MCF 10A (cell line): ENCODE measurements around the gene DRAM1. TPM values are rescaled to one million over a fixed set of nuclear protein-coding genes. Genes with fewer than 3 reads are reported as not detected.

ENCODE experiments used
- BruUV-seq: library from RNA; stranded (reverse); fragments of 400-500 nt; replicated peaks from 2 replicates; lab custom pipeline; 2021; lab: Mats Ljungman, UMichigan
- CTCF ChIA-PET: fragments of 300-600 bp; sonication (Branson Sonifier 250); formaldehyde crosslinking; extraction: SDS; loops from one replicate; lab custom pipeline; 2021; ENCODE audit warnings: antibody characterized with exemption, inconsistent platforms; lab: Yijun Ruan, JAX
- POLR2A ChIA-PET: fragments of 300-600, 350-650 bp; sonication (Branson Sonifier 250); formaldehyde crosslinking; extraction: SDS; loops from one replicate; lab custom pipeline; 2020; ENCODE audit warnings: antibody characterized with exemption, inconsistent platforms; lab: Yijun Ruan, JAX
- DNase-seq: peaks from one replicate; pipeline ENCODE4 v3.0.0-alpha.2; 2018; ENCODE audit not compliant: unreplicated experiment
- H3K27ac Mint-ChIP-seq: one replicate; pipeline ENCODE4 v1.8.0; 2022; ENCODE audit warnings: mild to moderate bottlenecking, low read depth, mixed read lengths; ENCODE audit not compliant: unreplicated experiment
- H3K27me3 Mint-ChIP-seq: one replicate; pipeline ENCODE4 v1.8.0; 2022; ENCODE audit warnings: mixed read lengths; ENCODE audit not compliant: insufficient read depth, unreplicated experiment
- H3K36me3 Mint-ChIP-seq: one replicate; pipeline ENCODE4 v1.8.0; 2022; ENCODE audit warnings: mild to moderate bottlenecking, moderate library complexity, mixed read lengths; ENCODE audit not compliant: insufficient read depth, unreplicated experiment
- H3K4me1 Mint-ChIP-seq: one replicate; pipeline ENCODE4 v1.8.0; 2022; ENCODE audit warnings: mixed read lengths; ENCODE audit not compliant: insufficient read depth, unreplicated experiment
- H3K4me3 Mint-ChIP-seq: one replicate; pipeline ENCODE4 v1.8.0; 2022; ENCODE audit warnings: mild to moderate bottlenecking, moderate library complexity, mixed read lengths; ENCODE audit not compliant: unreplicated experiment
- H3K9me3 Mint-ChIP-seq: one replicate; pipeline ENCODE4 v1.8.0; 2022; ENCODE audit warnings: mixed read lengths; ENCODE audit not compliant: unreplicated experiment
- CTCF ChIP-seq: fragments of 200-600 bp; IDR thresholded peaks from one replicate; pipeline ENCODE4 v1.8.0; 2022; ENCODE audit warnings: antibody characterized with exemption, mild to moderate bottlenecking; ENCODE audit not compliant: unreplicated experiment
- intact Hi-C: fragments of 100-400 bp; cut with micrococcal nuclease; formaldehyde crosslinking; loops from 2 replicates; pipeline ENCODE4 v1.14.1; 2022
- total RNA-seq: library from RNA; stranded (reverse); gene quantifications from 2 replicates; pipeline ENCODE4 v1.2.3, GENCODE V29; 2022

Gene DRAM1
- total RNA-seq, 1 experiment from 2014 or later: 8.7 TPM

GRCh38 chr12:101940400-101940950, 63.1 kb downstream of the DRAM1 start:
- intact Hi-C loops: loop anchor here (1.0 kb wide), 2 partner anchors 829 to 939 kb away; no protein-coding TSS in a partner anchor
- peaks cover 16% of the 10 kb centered on the region for H3K4me1 Mint-ChIP-seq
- no TSS peak for BruUV-seq
- TF ChIP-seq CTCF: no peak
- no peaks in the 10 kb centered on the region for H3K9me3 Mint-ChIP-seq
- no peak overlapping the region for H3K27ac Mint-ChIP-seq
- no peak for DNase-seq
- POLR2A ChIA-PET: interaction anchor here (1.5 kb wide), 1 partner anchor 121 kb away, joined by 3 read pairs; the partner anchor contains the start of gene WASHC3
- CTCF ChIA-PET: interaction anchor here (0.6 to 4.8 kb wide), 31 partner anchors 8 to 938 kb away, joined by 3 to 35 read pairs (median 4); partner anchors contain the start of gene WASHC3
- H3K27me3 Mint-ChIP-seq: no peaks in the 10 kb centered on the region
- H3K36me3 Mint-ChIP-seq: no peaks in the 10 kb centered on the region
- H3K4me3 Mint-ChIP-seq: no peak overlapping the region

GRCh38 chr12:101941306-101942249, 64.2 kb downstream of the DRAM1 start:
- Mint-ChIP-seq H3K27me3 (no peaks in the 10 kb centered on the region), H3K4me1 (peaks cover 5% of the 10 kb centered on the region), H3K9me3 (no peaks in the 10 kb centered on the region), H3K36me3 (no peaks in the 10 kb centered on the region), H3K4me3 (no peak overlapping the region), H3K27ac (no peak overlapping the region)
- no TSS peak for BruUV-seq
- DNase-seq: no peak
- ChIA-PET CTCF (interaction anchor here (0.6 to 4.8 kb wide), 21 partner anchors 23 to 941 kb away, joined by 3 to 19 read pairs (median 3); no protein-coding TSS in a partner anchor), POLR2A (no interaction called here)
- no peak for TF ChIP-seq CTCF
- intact Hi-C loops: no loop called here

GRCh38 chr12:101942250-101942605, 64.8 kb downstream of the DRAM1 start:
- intact Hi-C loops: no loop called here
- Mint-ChIP-seq H3K27me3 (no peaks in the 10 kb centered on the region), H3K4me3 (no peak overlapping the region), H3K27ac (no peak overlapping the region), H3K36me3 (no peaks in the 10 kb centered on the region), H3K4me1 (no peaks in the 10 kb centered on the region), H3K9me3 (no peaks in the 10 kb centered on the region)
- no peak for DNase-seq
- no TSS peak for BruUV-seq
- no peak for TF ChIP-seq CTCF
- ChIA-PET CTCF (interaction anchor here (0.6 to 2.0 kb wide), 10 partner anchors 24 to 941 kb away, joined by 3 to 6 read pairs (median 3); no protein-coding TSS in a partner anchor), POLR2A (no interaction called here)
